ENCODE measurements around the gene TNIP1.

DNA sequence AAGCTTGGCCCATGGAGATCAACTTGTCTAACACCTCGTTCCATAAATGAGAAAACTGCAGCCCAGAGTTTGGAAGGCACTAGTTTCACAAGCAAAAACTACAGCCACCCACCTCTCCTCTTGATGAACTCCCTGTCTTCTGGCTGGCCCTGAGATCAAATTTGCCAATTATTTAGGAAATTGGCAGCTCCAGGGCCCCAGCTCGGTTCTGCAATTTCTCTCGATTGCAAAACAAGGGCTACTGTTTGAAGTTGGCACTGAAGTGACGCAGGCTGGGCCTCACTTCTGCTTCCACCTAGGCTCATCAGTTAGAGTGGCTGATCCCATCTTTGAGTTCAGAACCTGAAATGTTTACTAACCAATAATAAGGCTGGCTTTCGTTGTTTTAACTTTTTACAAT is 64.1 kb downstream of the TNIP1 start:
- TF ChIP-seq, protein P1, sequence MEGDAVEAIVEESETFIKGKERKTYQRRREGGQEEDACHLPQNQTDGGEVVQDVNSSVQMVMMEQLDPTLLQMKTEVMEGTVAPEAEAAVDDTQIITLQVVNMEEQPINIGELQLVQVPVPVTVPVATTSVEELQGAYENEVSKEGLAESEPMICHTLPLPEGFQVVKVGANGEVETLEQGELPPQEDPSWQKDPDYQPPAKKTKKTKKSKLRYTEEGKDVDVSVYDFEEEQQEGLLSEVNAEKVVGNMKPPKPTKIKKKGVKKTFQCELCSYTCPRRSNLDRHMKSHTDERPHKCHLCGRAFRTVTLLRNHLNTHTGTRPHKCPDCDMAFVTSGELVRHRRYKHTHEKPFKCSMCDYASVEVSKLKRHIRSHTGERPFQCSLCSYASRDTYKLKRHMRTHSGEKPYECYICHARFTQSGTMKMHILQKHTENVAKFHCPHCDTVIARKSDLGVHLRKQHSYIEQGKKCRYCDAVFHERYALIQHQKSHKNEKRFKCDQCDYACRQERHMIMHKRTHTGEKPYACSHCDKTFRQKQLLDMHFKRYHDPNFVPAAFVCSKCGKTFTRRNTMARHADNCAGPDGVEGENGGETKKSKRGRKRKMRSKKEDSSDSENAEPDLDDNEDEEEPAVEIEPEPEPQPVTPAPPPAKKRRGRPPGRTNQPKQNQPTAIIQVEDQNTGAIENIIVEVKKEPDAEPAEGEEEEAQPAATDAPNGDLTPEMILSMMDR (IDR thresholded peaks at IDR 0.05) = no peak
- TF ChIP-seq POLR2A (IDR thresholded peaks at IDR 0.05) = no peak
